Heart left ventricle (tissue), 13 donors: ENCODE results near the gene TAS1R2.

ENCODE experiments used
- POLR2A ChIP-seq, 2 donors: fragments of 450-650 bp; IDR thresholded peaks; one replicate each; pipeline ENCODE4 v1.6.1; 2017; ENCODE audit warnings: antibody characterized with exemption in 2 of 2, mild to moderate bottlenecking in 2 of 2, moderate library complexity in 2 of 2
- TF ChIP-seq, protein P1 (sequence below), 12 donors: fragments of 200-600 bp; sonication (generic) in 4 of 12; IDR thresholded peaks; one replicate each; pipeline versions ENCODE4 v1.5.0 to v1.8.0; 2018 to 2022; ENCODE audit warnings: antibody characterized with exemption in 12 of 12, mild to moderate bottlenecking in 5 of 12
- donor health status: ischemic (EF 13 %, LVEDD 7.1; RV severe dilation, severe dysfunction).
- donor health status: DM: no; HTN: yes; CAD: no.
- donor health status: DM: no; HTN: no; CAD: no.
- donor health status: ischemic (EF 25% LVEDD 6.9; RV normal size, moderate dysfunction).
- donor health status: ischemic (EF 25% LVEDD 5.7; RV mildly dilated, moderate dysfunction).
- donor health status: ischemic (EF 35%, LVEDD 5.7; RV mildly dilated, moderate dysfunction).
- donor health status: nonischemic (EF 11% LVEDD 7.7; RV severe dilation, severe dysfunction).
- donor health status: DM: yes; HTN: yes; CAD: no.
- donor health status: PGD.
- donor health status: ischemic (EF 29% LVEDD 5.4; RV normal size, mild dysfunction).
- donor health status: nonischemic (EF 23%, LVEDD 6.1; RV moderate dilation, normal function).

- TF ChIP-seq, protein P1, sequence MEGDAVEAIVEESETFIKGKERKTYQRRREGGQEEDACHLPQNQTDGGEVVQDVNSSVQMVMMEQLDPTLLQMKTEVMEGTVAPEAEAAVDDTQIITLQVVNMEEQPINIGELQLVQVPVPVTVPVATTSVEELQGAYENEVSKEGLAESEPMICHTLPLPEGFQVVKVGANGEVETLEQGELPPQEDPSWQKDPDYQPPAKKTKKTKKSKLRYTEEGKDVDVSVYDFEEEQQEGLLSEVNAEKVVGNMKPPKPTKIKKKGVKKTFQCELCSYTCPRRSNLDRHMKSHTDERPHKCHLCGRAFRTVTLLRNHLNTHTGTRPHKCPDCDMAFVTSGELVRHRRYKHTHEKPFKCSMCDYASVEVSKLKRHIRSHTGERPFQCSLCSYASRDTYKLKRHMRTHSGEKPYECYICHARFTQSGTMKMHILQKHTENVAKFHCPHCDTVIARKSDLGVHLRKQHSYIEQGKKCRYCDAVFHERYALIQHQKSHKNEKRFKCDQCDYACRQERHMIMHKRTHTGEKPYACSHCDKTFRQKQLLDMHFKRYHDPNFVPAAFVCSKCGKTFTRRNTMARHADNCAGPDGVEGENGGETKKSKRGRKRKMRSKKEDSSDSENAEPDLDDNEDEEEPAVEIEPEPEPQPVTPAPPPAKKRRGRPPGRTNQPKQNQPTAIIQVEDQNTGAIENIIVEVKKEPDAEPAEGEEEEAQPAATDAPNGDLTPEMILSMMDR (IDR thresholded peaks at IDR 0.05), result no peak
- no peak for TF ChIP-seq POLR2A (IDR thresholded peaks at IDR 0.05)
These were observed 9.5 kb upstream of the TAS1R2 start for GRCh38 chr1:18868801-18869424.
